CD4-positive, alpha-beta T cell (primary cell): ENCODE results near the gene HID1. TPM values are rescaled to one million over a fixed set of nuclear protein-coding genes. Genes with fewer than 3 reads are reported as not detected.
"Not testable (repeated sequence)": the region's sequence is repeated elsewhere in the genome, so short reads cannot be mapped to it uniquely, and the experiment has no call there.

Experiments
- ATAC-seq: fragments of 200-7000 bp; cut with Tn5 transposase; one replicate; pipeline ENCODE4 v1.10.0; 2022; ENCODE audit warnings: mild to moderate bottlenecking; ENCODE audit not compliant: poor library complexity
- CTCF ChIA-PET: fragments of 350-600 bp; sonication (Branson Sonifier 250); formaldehyde crosslinking; loops from one replicate; lab custom pipeline; 2021; ENCODE audit warnings: antibody characterized with exemption, inconsistent platforms; lab: Charles Lee
- POLR2A ChIA-PET: fragments of 350-600 bp; sonication (Branson Sonifier 250); formaldehyde crosslinking; loops from one replicate; lab custom pipeline; 2021; ENCODE audit warnings: antibody characterized with exemption, inconsistent platforms; lab: Charles Lee
- DNase-seq, 14 experiments: peaks; one replicate each; pipeline ENCODE4 v3.0.0-alpha.2; 2013 to 2020; ENCODE audit warnings: mixed read lengths in 2 of 14
- H3K27ac ChIP-seq, 2 donors: one replicate each; pipeline versions ENCODE4 v1.5.1 to v1.7.0; 2013; ENCODE audit warnings: low read length in 2 of 2, low read depth in 1 of 2, mild to moderate bottlenecking in 1 of 2
- H3K27me3 ChIP-seq, 2 experiments: 1 replicate in 1 of 2; 2 replicates in 1 of 2; pipeline versions ENCODE4 v1.6.1 to v1.7.0; 2013; ENCODE audit warnings: low read length in 2 of 2, control low read depth in 1 of 2, mild to moderate bottlenecking in 1 of 2, moderate library complexity in 1 of 2; ENCODE audit not compliant: insufficient read depth in 2 of 2, control insufficient read depth in 1 of 2
- H3K36me3 ChIP-seq: one replicate; pipeline ENCODE4 v1.6.1; 2013; ENCODE audit warnings: low read length, control low read depth; ENCODE audit not compliant: insufficient read depth
- H3K4me1 ChIP-seq: one replicate; pipeline ENCODE4 v1.6.1; 2013; ENCODE audit warnings: low read length, control low read depth; ENCODE audit not compliant: insufficient read depth
- H3K4me3 ChIP-seq: one replicate; pipeline ENCODE4 v1.5.1; 2013; ENCODE audit warnings: mild to moderate bottlenecking, low read length, moderate library complexity
- H3K9me3 ChIP-seq, 2 experiments: 1 replicate in 1 of 2; 2 replicates in 1 of 2; pipeline versions ENCODE4 v1.6.1 to v1.7.0; 2013; ENCODE audit warnings: low read length in 2 of 2, mild to moderate bottlenecking in 2 of 2, control low read depth in 1 of 2, moderate library complexity in 1 of 2; ENCODE audit not compliant: control insufficient read depth in 1 of 2, insufficient read depth in 1 of 2
- H3K27ac Mint-ChIP-seq: one replicate; pipeline ENCODE4 v1.8.0; 2020; ENCODE audit warnings: mixed read lengths
- H3K27me3 Mint-ChIP-seq: one replicate; pipeline ENCODE4 v1.8.0; 2021; ENCODE audit warnings: mixed read lengths
- H3K36me3 Mint-ChIP-seq: one replicate; pipeline ENCODE4 v1.8.0; 2021; ENCODE audit warnings: low read depth, mixed read lengths
- H3K4me1 Mint-ChIP-seq: one replicate; pipeline ENCODE4 v1.8.0; 2021; ENCODE audit warnings: low read depth, mixed read lengths
- H3K4me3 Mint-ChIP-seq: one replicate; pipeline ENCODE4 v1.8.0; 2020; ENCODE audit warnings: mild to moderate bottlenecking, mixed read lengths
- H3K9me3 Mint-ChIP-seq: one replicate; pipeline ENCODE4 v1.8.0; 2020; ENCODE audit warnings: mixed read lengths
- intact Hi-C, 2 experiments: fragments of 100-400 bp; cut with DNase I in 1 of 2; cut with micrococcal nuclease in 1 of 2; formaldehyde crosslinking; loops; one replicate each; pipeline versions ENCODE4 v1.15.1 to v1.9.0; 2023 to 2025; cut with DNase I, micrococcal nuclease
- total RNA-seq, 174 experiments: library from RNA in 2 of 174; stranded (reverse) in 2 of 174; gene quantifications; one replicate each; pipeline ENCODE4 v1.2.3 and lab custom pipeline; 2021 to 2026
- TF ChIP-seq, protein P1 (sequence below): fragments of 200-600 bp; IDR thresholded peaks from one replicate; pipeline ENCODE4 v1.8.0; 2022; ENCODE audit warnings: antibody characterized with exemption, mild to moderate bottlenecking

HID1 gene
- total RNA-seq, 2 experiments from 2014 or later: 31.8 to 31.9 TPM

DNA sequence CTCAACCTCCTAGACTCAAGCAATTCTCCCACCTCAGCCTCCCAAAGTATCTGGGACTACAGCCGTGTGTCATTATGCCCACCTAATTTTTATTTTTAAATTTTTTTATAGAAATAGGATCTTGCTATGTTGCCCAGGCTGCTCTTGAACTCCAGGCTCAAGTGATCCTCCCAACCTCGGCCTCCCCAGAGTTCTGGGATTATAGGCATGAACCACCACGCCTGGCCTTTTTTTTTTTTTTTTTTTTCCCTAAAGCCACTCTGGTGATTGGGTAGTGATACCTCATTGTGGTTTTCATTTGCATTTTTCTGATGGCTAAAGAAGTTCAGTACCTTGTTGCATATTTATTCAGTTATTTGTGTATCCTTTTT lies 13.6 kb upstream of the HID1 start:
- intact Hi-C loops: loop anchor here in 1 of 2 experiments (10.0 kb wide), 1 partner anchor 419 kb away; the partner anchor contains the start of gene GRB2
- TF ChIP-seq, protein P1, sequence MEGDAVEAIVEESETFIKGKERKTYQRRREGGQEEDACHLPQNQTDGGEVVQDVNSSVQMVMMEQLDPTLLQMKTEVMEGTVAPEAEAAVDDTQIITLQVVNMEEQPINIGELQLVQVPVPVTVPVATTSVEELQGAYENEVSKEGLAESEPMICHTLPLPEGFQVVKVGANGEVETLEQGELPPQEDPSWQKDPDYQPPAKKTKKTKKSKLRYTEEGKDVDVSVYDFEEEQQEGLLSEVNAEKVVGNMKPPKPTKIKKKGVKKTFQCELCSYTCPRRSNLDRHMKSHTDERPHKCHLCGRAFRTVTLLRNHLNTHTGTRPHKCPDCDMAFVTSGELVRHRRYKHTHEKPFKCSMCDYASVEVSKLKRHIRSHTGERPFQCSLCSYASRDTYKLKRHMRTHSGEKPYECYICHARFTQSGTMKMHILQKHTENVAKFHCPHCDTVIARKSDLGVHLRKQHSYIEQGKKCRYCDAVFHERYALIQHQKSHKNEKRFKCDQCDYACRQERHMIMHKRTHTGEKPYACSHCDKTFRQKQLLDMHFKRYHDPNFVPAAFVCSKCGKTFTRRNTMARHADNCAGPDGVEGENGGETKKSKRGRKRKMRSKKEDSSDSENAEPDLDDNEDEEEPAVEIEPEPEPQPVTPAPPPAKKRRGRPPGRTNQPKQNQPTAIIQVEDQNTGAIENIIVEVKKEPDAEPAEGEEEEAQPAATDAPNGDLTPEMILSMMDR: no peak
- H3K4me3 Mint-ChIP-seq: peak overlapping the region; percentile 85
- peaks cover 25% of the 10 kb centered on the region for H3K4me1 Mint-ChIP-seq
- no peaks in the 10 kb centered on the region for H3K9me3 Mint-ChIP-seq
- Histone ChIP-seq H3K4me1 (peaks cover 32% of the 10 kb centered on the region), H3K27ac (no peak overlapping the region), H3K9me3 (no peaks in the 10 kb centered on the region), H3K4me3 (no peak overlapping the region), H3K27me3 (peaks cover 7 to 9% of the 10 kb centered on the region in 2 experiments), H3K36me3 (no peaks in the 10 kb centered on the region)
- peaks cover 4% of the 10 kb centered on the region for H3K27me3 Mint-ChIP-seq
- ATAC-seq: no peak
- POLR2A ChIA-PET: interaction anchor here (1.3 kb wide), 1 partner anchor 26 kb away, joined by 7 read pairs; the partner anchor contains the start of gene MRPL58
- DNase-seq: no peak
- H3K27ac Mint-ChIP-seq: no peak overlapping the region
- CTCF ChIA-PET: interaction anchor here (0.7 kb wide), 1 partner anchor 1108 kb away, joined by 3 read pairs; no protein-coding TSS in a partner anchor
- H3K36me3 Mint-ChIP-seq: no peaks in the 10 kb centered on the region

- H3K36me3 Mint-ChIP-seq, H3K9me3 Mint-ChIP-seq, ATAC-seq, H3K9me3 ChIP-seq, H3K27me3 Mint-ChIP-seq, H3K36me3 ChIP-seq, H3K27me3 ChIP-seq: not testable (repeated sequence)
- POLR2A ChIA-PET: interaction anchor here (0.6 to 2.5 kb wide), 6 partner anchors 9 to 84 kb away, joined by 3 to 11 read pairs (median 4); partner anchors contain the start of genes HID1 and MRPL58
- Histone ChIP-seq H3K27ac (peak overlapping the region; percentile 53 to 57), H3K4me1 (peaks cover 28% of the 10 kb centered on the region), H3K4me3 (peak overlapping the region; percentile 55)
- Mint-ChIP-seq H3K27ac (peak overlapping the region; percentile 89), H3K4me1 (peaks cover 32% of the 10 kb centered on the region), H3K4me3 (peak overlapping the region; percentile 91)
- CTCF ChIA-PET: interaction anchor here (1.2 to 1.7 kb wide), 3 partner anchors 21 to 29 kb away, joined by 4 to 7 read pairs (median 4); partner anchors contain the start of gene MRPL58
- intact Hi-C loops: loop anchor here (2.0 to 10.0 kb wide), 4 partner anchors 30 to 422 kb away; partner anchors contain the start of genes ATP5PD (in 1 of the 2), GRB2 (in 1 of the 2), KCTD2 (in 1 of the 2) and MRPL58 (in 1 of the 2)
- DNase-seq: peak in 1 of 14 experiments; percentile 27
These were observed 10.2 kb upstream of the HID1 start for GRCh38 chr17:74982663-74983313.

- POLR2A ChIA-PET: interaction anchor here (1.0 to 2.5 kb wide), 3 partner anchors 10 to 52 kb away, joined by 3 to 11 read pairs (median 10); partner anchors contain the start of genes HID1 and MRPL58
- Histone ChIP-seq H3K9me3 (no peaks in the 10 kb centered on the region), H3K27me3 (no peaks in the 10 kb centered on the region), H3K4me3 (peak overlapping the region; percentile 80), H3K36me3 (no peaks in the 10 kb centered on the region), H3K4me1 (peaks cover 26% of the 10 kb centered on the region), H3K27ac (peak overlapping the region; percentile 53 to 71)
- Mint-ChIP-seq H3K36me3 (no peaks in the 10 kb centered on the region), H3K27ac (peak overlapping the region; percentile 89), H3K4me3 (peak overlapping the region; percentile 91), H3K27me3 (peaks cover 2% of the 10 kb centered on the region), H3K4me1 (peaks cover 29% of the 10 kb centered on the region), H3K9me3 (no peaks in the 10 kb centered on the region)
- ATAC-seq (peak; percentile 91), DNase-seq (peak; percentile 61 to 93 (median 77))
- CTCF ChIA-PET: no interaction called here
- TF ChIP-seq, protein P1: no peak
- intact Hi-C loops: loop anchor here (2.0 to 10.0 kb wide), 4 partner anchors 31 to 423 kb away; partner anchors contain the start of genes ATP5PD (in 1 of the 2), GRB2 (in 1 of the 2), KCTD2 (in 1 of the 2) and MRPL58 (in 1 of the 2)
These were observed 9.6 kb upstream of the HID1 start for GRCh38 chr17:74981979-74982662.
